H1 (cell line): ENCODE measurements around the gene ARHGEF38. TPM values are rescaled to one million over a fixed set of nuclear protein-coding genes. Genes with fewer than 3 reads are reported as not detected.

ENCODE experiments used
- BACH1 ChIP-seq: IDR thresholded peaks from 2 replicates; pipeline ENCODE4 v1.6.1; 2012; ENCODE audit warnings: low read length, improper control_type of control experiment
- CBX8 ChIP-seq: fragments of 300-800, 300-1000 bp; sonication (generic); IDR thresholded peaks from 2 replicates; pipeline ENCODE4 v1.7.1; 2016; ENCODE audit warnings: low read depth, low read length, borderline replicate concordance
- JUND ChIP-seq: IDR thresholded peaks from 2 replicates; pipeline ENCODE4 v1.6.1; 2011; ENCODE audit warnings: mild to moderate bottlenecking, improper control_type of control experiment, low read length
- RNF2 ChIP-seq: fragments of 200-900, 300-1000 bp; sonication (generic); IDR thresholded peaks from 2 replicates; pipeline ENCODE4 v1.7.1; 2016; ENCODE audit warnings: borderline replicate concordance, low read depth, mild to moderate bottlenecking, antibody characterized with exemption, low read length; ENCODE audit not compliant: poor library complexity, severe bottlenecking; ENCODE audit errors: missing control alignments
- SIRT6 ChIP-seq: IDR thresholded peaks from one replicate; pipeline ENCODE4 v1.7.1; 2012; ENCODE audit warnings: low read length, inconsistent platforms
- TAF1 ChIP-seq: IDR thresholded peaks from 2 replicates; pipeline ENCODE4 v1.6.1; 2011; ENCODE audit warnings: mild to moderate bottlenecking, low read depth, low read length
- USF2 ChIP-seq: IDR thresholded peaks from 2 replicates; pipeline ENCODE4 v1.6.1; 2011; ENCODE audit warnings: low read length, improper control_type of control experiment
- polyA plus RNA-seq, 7 experiments: library from polyadenylated mRNA; depleted of rRNA in 3 of 7; stranded (reverse) in 5 of 7; unstranded in 2 of 7; fragments of >200 nt in 5 of 7; fragments of 200-250 nt in 2 of 7; gene quantifications; 1 replicate in 5 of 7; 2 replicates in 1 of 7; 4 replicates in 1 of 7; pipeline versions ENCODE4 v1.2.1 to v1.2.3, GENCODE V29; 2011 to 2013; ENCODE audit warnings: missing spikeins in 2 of 7, mixed read lengths in 2 of 7
- total RNA-seq: library from RNA; stranded (reverse); fragmentation: NEBNext Ultra II Directional; extraction: Animal tissue kit (Norgen Biotek cat#: 25700); gene quantifications from 2 replicates; pipeline ENCODE4 v1.2.1, GENCODE V29; 2021

The ARHGEF38 gene
- total and polyA plus RNA-seq, 2 of the 8 experiments (the other 6 are each of a cell fraction or from before 2014, with no cell fraction given), result not detected

GRCh38 chr4:105715692-105716278 lies 163.4 kb downstream of the ARHGEF38 start (continued):
- no peak for TF ChIP-seq TAF1
- TF ChIP-seq RNF2, result no peak
- TF ChIP-seq BACH1, result no peak
- TF ChIP-seq SIRT6, result no peak
- no peak for TF ChIP-seq CBX8
- TF ChIP-seq JUND, result no peak
- no peak for TF ChIP-seq USF2
